ENCODE results near the gene SNX13.
"Not testable (repeated sequence)": the region's sequence is repeated elsewhere in the genome, so short reads cannot be mapped to it uniquely, and the experiment has no call there.

Gene SNX13

DNA sequence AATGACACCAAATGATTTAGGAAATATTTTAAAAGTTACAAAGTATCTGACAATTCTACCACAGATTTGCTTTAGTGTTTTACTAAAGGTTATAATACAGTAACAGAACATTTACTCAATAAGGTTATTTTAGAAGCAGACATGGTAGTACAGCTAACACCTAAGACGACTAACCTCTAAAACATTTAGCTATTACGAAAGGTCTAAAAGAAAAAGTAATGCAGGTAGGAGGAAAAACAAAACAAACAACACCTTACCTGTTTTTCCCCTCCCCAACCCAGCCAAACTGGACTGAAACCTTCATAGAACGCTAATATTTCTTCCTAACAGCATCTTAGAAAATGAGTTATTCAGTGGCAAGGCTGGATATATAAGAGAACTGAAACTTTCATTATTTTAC lies 111.3 kb downstream of the SNX13 start:
- Histone ChIP-seq H3K36me3 (ENCODE audit: control insufficient read depth, insufficient read depth, low read length) (no peaks in the 10 kb centered on the region), H3K27ac (ENCODE audit: low read depth, low read length) (no peak overlapping the region), H3K27me3 (ENCODE audit: control insufficient read depth, insufficient read depth, low read length) (no peaks in the 10 kb centered on the region), H3K4me1 (ENCODE audit: control insufficient read depth, insufficient read depth, low read length) (no peaks in the 10 kb centered on the region), H3K4me3 (ENCODE audit: low read length) (no peak overlapping the region), H3K9ac (ENCODE audit: low read length) (no peak overlapping the region)

DNA sequence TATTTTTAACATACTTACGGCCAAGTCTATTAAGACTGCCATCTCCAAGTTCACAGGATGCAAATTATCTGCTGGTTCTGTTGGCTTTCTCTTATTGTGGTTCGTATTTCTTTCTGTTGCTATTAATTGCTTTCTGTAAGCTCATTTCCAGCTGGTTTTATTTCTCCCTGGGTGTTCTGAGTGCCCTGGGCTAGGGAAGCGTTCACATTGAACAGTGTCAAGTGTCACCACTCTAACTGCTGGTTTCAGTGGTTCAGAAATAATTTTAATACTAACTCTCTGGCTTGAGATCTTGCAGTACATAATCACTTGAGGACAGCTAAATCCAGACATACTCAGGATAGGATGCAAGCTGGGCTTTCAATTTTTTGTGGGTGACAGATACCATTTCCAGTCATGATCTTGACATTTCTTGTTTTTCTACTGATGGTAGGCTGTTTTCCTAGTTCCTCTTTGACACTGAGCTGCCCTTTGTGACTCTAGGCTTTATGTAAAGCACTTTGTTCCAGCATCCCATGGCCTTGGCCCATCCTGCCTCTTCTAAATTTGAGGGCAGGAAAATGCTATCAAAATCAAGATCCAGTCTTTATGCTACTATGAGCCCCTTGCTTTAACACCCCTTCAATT lies 117.6 kb downstream of the SNX13 start:
- Histone ChIP-seq H3K36me3 (ENCODE audit: control insufficient read depth, insufficient read depth, low read length) (no peaks in the 10 kb centered on the region), H3K27ac (ENCODE audit: low read depth, low read length) (no peak overlapping the region), H3K4me3 (ENCODE audit: low read length) (no peak overlapping the region), H3K9ac (ENCODE audit: low read length) (no peak overlapping the region), H3K4me1 (ENCODE audit: control insufficient read depth, insufficient read depth, low read length) (no peaks in the 10 kb centered on the region), H3K27me3 (ENCODE audit: control insufficient read depth, insufficient read depth, low read length) (no peaks in the 10 kb centered on the region)

- peaks cover 5% of the 10 kb centered on the region for H3K36me3 ChIP-seq (ENCODE audit: control insufficient read depth, insufficient read depth, low read length)
- no peak overlapping the region for H3K27ac ChIP-seq (ENCODE audit: low read depth, low read length)
- H3K4me3 ChIP-seq (ENCODE audit: low read length) = no peak overlapping the region
- no peaks in the 10 kb centered on the region for H3K27me3 ChIP-seq (ENCODE audit: control insufficient read depth, insufficient read depth, low read length)
- no peaks in the 10 kb centered on the region for H3K4me1 ChIP-seq (ENCODE audit: control insufficient read depth, insufficient read depth, low read length)
- no peak overlapping the region for H3K9ac ChIP-seq (ENCODE audit: low read length)
Measured at GRCh38 chr7:17816903-17817302, 123.4 kb downstream of the SNX13 start.

GRCh38 chr7:17815318-17815717 lies 125.0 kb downstream of the SNX13 start:
- H3K9ac ChIP-seq (ENCODE audit: low read length) = no peak overlapping the region
- H3K27me3 ChIP-seq (ENCODE audit: control insufficient read depth, insufficient read depth, low read length) = no peaks in the 10 kb centered on the region
- peaks cover 5% of the 10 kb centered on the region for H3K36me3 ChIP-seq (ENCODE audit: control insufficient read depth, insufficient read depth, low read length)
- H3K4me1 ChIP-seq (ENCODE audit: control insufficient read depth, insufficient read depth, low read length) = no peaks in the 10 kb centered on the region
- H3K4me3 ChIP-seq (ENCODE audit: low read length) = no peak overlapping the region
- H3K27ac ChIP-seq (ENCODE audit: low read depth, low read length) = no peak overlapping the region

DNA sequence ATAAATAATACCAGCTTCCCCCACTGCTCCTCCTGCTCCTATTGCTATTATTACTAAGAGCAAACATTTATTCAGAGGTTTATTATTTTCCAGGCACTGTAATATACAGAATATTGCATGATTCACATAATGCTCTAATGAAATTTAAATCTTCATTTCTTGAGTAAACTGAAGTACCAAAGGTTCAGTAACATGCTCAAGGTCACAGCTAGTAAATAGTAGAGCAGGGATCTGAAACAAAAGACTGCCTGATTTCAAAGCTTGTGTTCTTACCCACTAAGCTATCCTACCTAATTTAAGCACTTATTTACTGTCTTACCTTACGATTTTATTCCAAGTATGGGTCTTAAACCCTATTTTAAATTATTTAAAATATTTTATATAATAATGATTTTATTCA lies 126.2 kb downstream of the SNX13 start:
- Histone ChIP-seq H3K27me3 (ENCODE audit: control insufficient read depth, insufficient read depth, low read length) (no peaks in the 10 kb centered on the region), H3K4me3 (ENCODE audit: low read length) (no peak overlapping the region), H3K4me1 (ENCODE audit: control insufficient read depth, insufficient read depth, low read length) (no peaks in the 10 kb centered on the region), H3K36me3 (ENCODE audit: control insufficient read depth, insufficient read depth, low read length) (peaks cover 5% of the 10 kb centered on the region), H3K27ac (ENCODE audit: low read depth, low read length) (no peak overlapping the region), H3K9ac (ENCODE audit: low read length) (no peak overlapping the region)

DNA sequence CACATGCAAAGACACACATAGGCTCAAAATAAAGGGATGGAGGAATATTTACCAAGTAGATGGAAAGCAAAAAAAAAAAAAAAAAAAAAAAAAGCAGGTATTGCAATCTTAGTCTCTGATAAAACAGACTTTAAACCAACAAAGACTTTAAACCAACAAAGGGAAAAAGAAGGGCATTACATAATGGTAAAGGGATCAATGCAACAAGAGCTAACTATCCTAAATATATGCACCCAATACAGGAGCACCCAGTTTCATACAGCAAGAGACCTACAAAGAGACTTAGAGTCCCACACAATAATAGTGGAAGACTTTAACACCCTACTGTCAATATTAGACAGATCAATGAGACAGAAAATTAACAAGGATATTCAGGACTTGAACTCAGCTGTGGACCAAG lies 131.1 kb downstream of the SNX13 start:
- not testable (repeated sequence) for H3K9ac ChIP-seq (ENCODE audit: low read length); H3K27me3 ChIP-seq (ENCODE audit: control insufficient read depth, insufficient read depth, low read length); H3K4me3 ChIP-seq (ENCODE audit: low read length); H3K27ac ChIP-seq (ENCODE audit: low read depth, low read length); H3K36me3 ChIP-seq (ENCODE audit: control insufficient read depth, insufficient read depth, low read length); H3K4me1 ChIP-seq (ENCODE audit: control insufficient read depth, insufficient read depth, low read length)

- H3K27me3 ChIP-seq (ENCODE audit: control insufficient read depth, insufficient read depth, low read length) = no peaks in the 10 kb centered on the region
- no peak overlapping the region for H3K9ac ChIP-seq (ENCODE audit: low read length)
- H3K36me3 ChIP-seq (ENCODE audit: control insufficient read depth, insufficient read depth, low read length) = peaks cover 8% of the 10 kb centered on the region
- no peaks in the 10 kb centered on the region for H3K4me1 ChIP-seq (ENCODE audit: control insufficient read depth, insufficient read depth, low read length)
- H3K27ac ChIP-seq (ENCODE audit: low read depth, low read length) = no peak overlapping the region
- no peak overlapping the region for H3K4me3 ChIP-seq (ENCODE audit: low read length)
Measured at GRCh38 chr7:17807242-17807641, 133.1 kb downstream of the SNX13 start.

- Histone ChIP-seq H3K27ac (ENCODE audit: low read depth, low read length) (no peak overlapping the region), H3K27me3 (ENCODE audit: control insufficient read depth, insufficient read depth, low read length) (no peaks in the 10 kb centered on the region), H3K9ac (ENCODE audit: low read length) (no peak overlapping the region), H3K36me3 (ENCODE audit: control insufficient read depth, insufficient read depth, low read length) (peaks cover 11% of the 10 kb centered on the region), H3K4me3 (ENCODE audit: low read length) (no peak overlapping the region), H3K4me1 (ENCODE audit: control insufficient read depth, insufficient read depth, low read length) (no peaks in the 10 kb centered on the region)
Measured at GRCh38 chr7:17806631-17807030, 133.7 kb downstream of the SNX13 start.

- Histone ChIP-seq H3K9ac (ENCODE audit: low read length) (no peak overlapping the region), H3K27ac (ENCODE audit: low read depth, low read length) (no peak overlapping the region), H3K4me3 (ENCODE audit: low read length) (no peak overlapping the region), H3K36me3 (ENCODE audit: control insufficient read depth, insufficient read depth, low read length) (peaks cover 14% of the 10 kb centered on the region), H3K27me3 (ENCODE audit: control insufficient read depth, insufficient read depth, low read length) (no peaks in the 10 kb centered on the region), H3K4me1 (ENCODE audit: control insufficient read depth, insufficient read depth, low read length) (no peaks in the 10 kb centered on the region)
Measured at GRCh38 chr7:17802056-17802455, 138.2 kb downstream of the SNX13 start.

DNA sequence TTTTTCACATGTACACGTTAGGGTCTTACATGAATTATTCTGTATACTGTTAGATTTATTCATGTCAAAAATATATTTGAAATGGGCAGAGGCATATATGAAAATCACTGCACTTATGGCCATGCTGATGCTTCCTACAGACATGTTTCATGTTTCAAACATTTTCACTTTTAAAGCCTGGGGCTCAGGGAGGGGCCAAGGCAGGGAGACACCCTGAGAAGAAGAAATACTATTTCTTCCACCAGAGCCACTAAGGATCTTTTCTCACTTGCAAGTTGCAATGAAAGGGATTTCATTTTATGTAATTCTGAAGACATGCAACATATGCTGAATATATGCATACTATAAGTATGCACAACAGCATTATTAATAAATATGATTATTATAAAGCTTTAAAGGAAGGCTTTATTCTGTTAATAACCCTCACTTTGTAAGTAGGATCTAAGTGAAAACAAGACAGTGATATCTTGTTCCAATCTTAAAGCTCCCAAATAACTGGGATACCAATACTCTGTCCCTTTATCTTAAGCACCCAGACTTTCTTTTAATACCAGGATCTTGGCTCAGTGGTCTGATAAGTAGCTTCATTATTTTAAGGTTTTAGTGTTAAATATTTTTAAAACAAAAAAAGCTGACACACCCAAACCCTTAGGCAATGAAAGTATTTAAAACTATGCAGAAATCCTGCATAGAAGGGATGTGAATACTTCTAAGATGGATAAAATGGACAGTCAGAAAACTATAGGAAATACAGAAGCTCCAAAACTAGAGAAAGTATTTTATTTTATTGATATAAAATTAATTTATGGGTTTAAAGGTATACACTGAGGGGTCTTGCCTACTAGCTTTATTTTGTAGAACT lies 148.0 kb downstream of the SNX13 start:
- no peak overlapping the region for H3K27ac ChIP-seq (ENCODE audit: low read depth, low read length)
- peaks cover 7% of the 10 kb centered on the region for H3K36me3 ChIP-seq (ENCODE audit: control insufficient read depth, insufficient read depth, low read length)
- H3K4me3 ChIP-seq (ENCODE audit: low read length) = no peak overlapping the region
- no peak overlapping the region for H3K9ac ChIP-seq (ENCODE audit: low read length)
- H3K27me3 ChIP-seq (ENCODE audit: control insufficient read depth, insufficient read depth, low read length) = no peaks in the 10 kb centered on the region
- no peaks in the 10 kb centered on the region for H3K4me1 ChIP-seq (ENCODE audit: control insufficient read depth, insufficient read depth, low read length)

DNA sequence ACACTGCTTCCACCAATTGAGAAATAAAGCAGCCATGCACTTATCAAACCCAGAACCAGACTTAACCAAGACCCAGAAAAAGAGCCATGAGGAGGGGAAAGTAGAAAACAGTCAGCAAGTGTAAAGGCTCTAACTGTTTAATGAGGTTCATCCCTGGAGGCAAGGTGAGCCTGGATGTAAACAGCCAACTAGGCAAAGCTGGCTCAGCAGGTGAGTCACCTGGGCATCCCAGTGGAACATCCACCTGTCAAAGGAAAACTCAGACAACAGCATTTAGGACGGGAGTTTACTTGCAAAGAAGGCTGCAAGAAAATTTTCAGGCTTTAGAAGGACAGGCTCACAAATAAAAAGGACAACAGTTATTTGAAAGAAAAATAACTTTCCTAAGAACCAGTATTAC lies 153.0 kb downstream of the SNX13 start:
- H3K9ac ChIP-seq (ENCODE audit: low read length) = no peak overlapping the region
- H3K36me3 ChIP-seq (ENCODE audit: control insufficient read depth, insufficient read depth, low read length) = no peaks in the 10 kb centered on the region
- no peaks in the 10 kb centered on the region for H3K27me3 ChIP-seq (ENCODE audit: control insufficient read depth, insufficient read depth, low read length)
- H3K4me1 ChIP-seq (ENCODE audit: control insufficient read depth, insufficient read depth, low read length) = no peaks in the 10 kb centered on the region
- no peak overlapping the region for H3K4me3 ChIP-seq (ENCODE audit: low read length)
- no peak overlapping the region for H3K27ac ChIP-seq (ENCODE audit: low read depth, low read length)

DNA sequence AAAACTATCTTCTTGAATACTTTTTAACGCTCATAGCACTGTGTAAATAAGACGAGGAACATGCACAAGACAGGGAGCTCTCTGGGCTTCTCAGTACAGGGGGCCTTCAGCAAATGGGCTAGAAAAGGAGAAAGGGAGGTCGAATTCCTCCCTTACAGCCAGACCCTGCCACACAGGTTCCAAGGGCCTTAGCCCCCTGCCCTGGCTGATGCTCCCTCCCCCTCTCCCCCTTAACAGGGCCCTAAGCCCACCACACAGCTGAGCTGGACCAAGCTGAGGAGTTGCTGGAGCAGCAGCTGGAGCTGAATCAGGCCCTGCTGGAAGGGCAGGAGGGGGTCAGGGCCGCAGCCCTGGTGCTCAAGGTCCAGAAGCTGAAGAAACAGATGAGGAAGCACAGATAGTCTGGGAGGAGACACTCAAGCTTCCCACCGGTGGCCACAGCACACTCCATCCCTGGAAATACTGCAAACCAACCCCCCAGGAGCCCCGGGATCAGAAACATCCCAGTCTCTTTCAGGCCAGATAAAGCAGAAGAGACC lies 153.9 kb downstream of the SNX13 start:
- H3K9ac ChIP-seq (ENCODE audit: low read length) = no peak overlapping the region
- H3K4me3 ChIP-seq (ENCODE audit: low read length) = no peak overlapping the region
- H3K36me3 ChIP-seq (ENCODE audit: control insufficient read depth, insufficient read depth, low read length) = no peaks in the 10 kb centered on the region
- no peaks in the 10 kb centered on the region for H3K27me3 ChIP-seq (ENCODE audit: control insufficient read depth, insufficient read depth, low read length)
- no peak overlapping the region for H3K27ac ChIP-seq (ENCODE audit: low read depth, low read length)
- H3K4me1 ChIP-seq (ENCODE audit: control insufficient read depth, insufficient read depth, low read length) = no peaks in the 10 kb centered on the region

- Histone ChIP-seq H3K4me1 (ENCODE audit: control insufficient read depth, insufficient read depth, low read length) (no peaks in the 10 kb centered on the region), H3K9ac (ENCODE audit: low read length) (no peak overlapping the region), H3K36me3 (ENCODE audit: control insufficient read depth, insufficient read depth, low read length) (no peaks in the 10 kb centered on the region), H3K27me3 (ENCODE audit: control insufficient read depth, insufficient read depth, low read length) (no peaks in the 10 kb centered on the region), H3K27ac (ENCODE audit: low read depth, low read length) (no peak overlapping the region), H3K4me3 (ENCODE audit: low read length) (no peak overlapping the region)
Measured at GRCh38 chr7:17782216-17782549, 158.1 kb downstream of the SNX13 start.

Measured in rectal smooth muscle tissue (tissue), 1 donor.